ENCODE data around the gene NAA25.
"Not testable (repeated sequence)": the region's sequence is repeated elsewhere in the genome, so short reads cannot be mapped to it uniquely, and the experiment has no call there.

DNA sequence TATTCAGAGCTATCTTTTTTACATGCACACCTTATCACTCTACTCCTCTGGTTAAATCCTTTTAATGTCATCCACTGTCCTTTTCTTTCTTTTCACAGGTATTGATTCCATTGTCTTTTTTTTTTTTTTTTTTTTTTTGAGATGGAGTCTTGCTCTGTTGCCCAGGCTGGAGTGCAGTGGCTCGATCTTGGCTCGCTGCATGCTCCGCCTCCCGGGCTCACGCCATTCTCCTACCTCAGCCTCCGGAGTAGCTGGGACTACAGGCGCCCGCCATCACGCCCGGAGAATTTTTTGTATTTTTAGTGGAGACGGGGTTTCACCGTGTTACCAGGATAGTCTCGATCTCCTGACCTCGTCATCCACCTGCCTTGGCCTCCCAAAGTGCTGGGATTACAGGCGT lies 8.1 kb downstream of the NAA25 start:
- TF ChIP-seq, protein P1, sequence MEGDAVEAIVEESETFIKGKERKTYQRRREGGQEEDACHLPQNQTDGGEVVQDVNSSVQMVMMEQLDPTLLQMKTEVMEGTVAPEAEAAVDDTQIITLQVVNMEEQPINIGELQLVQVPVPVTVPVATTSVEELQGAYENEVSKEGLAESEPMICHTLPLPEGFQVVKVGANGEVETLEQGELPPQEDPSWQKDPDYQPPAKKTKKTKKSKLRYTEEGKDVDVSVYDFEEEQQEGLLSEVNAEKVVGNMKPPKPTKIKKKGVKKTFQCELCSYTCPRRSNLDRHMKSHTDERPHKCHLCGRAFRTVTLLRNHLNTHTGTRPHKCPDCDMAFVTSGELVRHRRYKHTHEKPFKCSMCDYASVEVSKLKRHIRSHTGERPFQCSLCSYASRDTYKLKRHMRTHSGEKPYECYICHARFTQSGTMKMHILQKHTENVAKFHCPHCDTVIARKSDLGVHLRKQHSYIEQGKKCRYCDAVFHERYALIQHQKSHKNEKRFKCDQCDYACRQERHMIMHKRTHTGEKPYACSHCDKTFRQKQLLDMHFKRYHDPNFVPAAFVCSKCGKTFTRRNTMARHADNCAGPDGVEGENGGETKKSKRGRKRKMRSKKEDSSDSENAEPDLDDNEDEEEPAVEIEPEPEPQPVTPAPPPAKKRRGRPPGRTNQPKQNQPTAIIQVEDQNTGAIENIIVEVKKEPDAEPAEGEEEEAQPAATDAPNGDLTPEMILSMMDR (IDR thresholded peaks at IDR 0.05): not testable (repeated sequence)
- TF ChIP-seq POLR2A (IDR thresholded peaks at IDR 0.05): not testable (repeated sequence)
